ENCODE data around the gene RANBP9.
A peak's percentile ranks its signal among the peaks of the same experiment; 100 is the strongest.

The RANBP9 gene

GRCh38 chr6:13710552-13711323, 897 bp downstream of the RANBP9 start:
- peak; percentile 57 for DNase-seq

GRCh38 chr6:13709689-13710551, 1.7 kb downstream of the RANBP9 start:
- no peak for DNase-seq

- DNase-seq = no peak
Measured at GRCh38 chr6:13708736-13709135, 2.9 kb downstream of the RANBP9 start.

- DNase-seq = no peak
Measured at GRCh38 chr6:13703496-13703895, 8.1 kb downstream of the RANBP9 start.

- no peak for DNase-seq
Measured at GRCh38 chr6:13702809-13703302, 8.8 kb downstream of the RANBP9 start.

GRCh38 chr6:13700232-13700631, 11.4 kb downstream of the RANBP9 start:
- DNase-seq = no peak

- no peak for DNase-seq
Measured at GRCh38 chr6:13698715-13699114, 12.9 kb downstream of the RANBP9 start.

GRCh38 chr6:13697857-13698256, 13.8 kb downstream of the RANBP9 start:
- DNase-seq = no peak

GRCh38 chr6:13696226-13696625, 15.4 kb downstream of the RANBP9 start:
- DNase-seq = no peak

- DNase-seq = no peak
Measured at GRCh38 chr6:13695252-13695651, 16.4 kb downstream of the RANBP9 start.

- no peak for DNase-seq
Measured at GRCh38 chr6:13694562-13694961, 17.1 kb downstream of the RANBP9 start.

- DNase-seq = no peak
Measured at GRCh38 chr6:13689511-13690256, 22.0 kb downstream of the RANBP9 start.

GRCh38 chr6:13688692-13689196, 22.9 kb downstream of the RANBP9 start:
- no peak for DNase-seq

GRCh38 chr6:13687917-13688351, 23.7 kb downstream of the RANBP9 start:
- DNase-seq = no peak

- no peak for DNase-seq
Measured at GRCh38 chr6:13684855-13685254, 26.8 kb downstream of the RANBP9 start.

- DNase-seq = no peak
Measured at GRCh38 chr6:13683038-13683437, 28.6 kb downstream of the RANBP9 start.

- no peak for DNase-seq
Measured at GRCh38 chr6:13682346-13682745, 29.3 kb downstream of the RANBP9 start.

- no peak for DNase-seq
Measured at GRCh38 chr6:13681305-13682061, 30.2 kb downstream of the RANBP9 start.

- no peak for DNase-seq
Measured at GRCh38 chr6:13680448-13680968, 31.1 kb downstream of the RANBP9 start.

- no peak for DNase-seq
Measured at GRCh38 chr6:13679996-13680395, 31.6 kb downstream of the RANBP9 start.

- DNase-seq = no peak
Measured at GRCh38 chr6:13678255-13678983, 33.2 kb downstream of the RANBP9 start.
